Measurements from ENCODE around the gene FAM193B. TPM values are rescaled to one million over a fixed set of nuclear protein-coding genes. Genes with fewer than 3 reads are reported as not detected.

Gene FAM193B
- total RNA-seq, 1 donor from 2014 or later, result 14.0 TPM

DNA sequence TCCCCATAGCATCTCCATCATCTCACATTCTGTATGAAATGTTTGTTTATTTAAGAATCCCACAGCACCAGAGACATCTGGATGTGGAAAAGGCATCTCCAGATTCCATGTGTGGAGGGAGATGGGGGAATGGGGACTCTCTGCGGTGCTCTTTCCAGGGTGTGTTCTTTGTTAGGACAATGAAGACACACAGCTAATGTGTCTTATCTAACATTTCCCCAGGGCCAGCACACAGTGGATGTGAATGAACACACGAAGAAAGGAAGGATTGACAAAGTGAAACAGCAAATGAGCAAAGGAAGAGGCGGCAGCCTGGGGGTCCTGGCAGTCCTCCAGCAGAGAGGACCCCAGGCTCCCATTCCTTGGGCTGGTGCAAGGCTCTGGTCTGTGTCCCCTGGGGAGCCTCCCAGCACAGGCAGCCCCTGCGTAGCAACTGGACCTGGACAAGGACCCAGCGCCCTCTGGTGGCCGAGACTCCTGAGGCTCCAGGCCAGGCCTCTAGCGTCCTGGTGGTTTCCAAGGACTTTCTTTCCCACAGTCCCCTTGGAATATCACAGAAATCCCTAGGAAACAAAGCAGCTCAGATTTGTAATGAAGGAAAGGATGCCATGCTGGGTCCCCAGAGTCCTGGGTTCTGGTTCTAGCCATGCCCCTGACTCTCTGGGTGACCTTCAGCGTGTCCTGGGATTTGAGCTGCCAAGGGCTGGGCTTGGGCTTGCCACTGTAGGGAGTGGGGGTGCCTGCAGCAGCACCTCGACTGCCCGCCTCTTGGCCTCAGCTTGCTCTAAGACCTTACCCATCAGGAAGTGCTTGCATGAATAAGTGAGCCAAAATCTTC lies 53.5 kb downstream of the FAM193B start:
- TF ChIP-seq, protein P1, sequence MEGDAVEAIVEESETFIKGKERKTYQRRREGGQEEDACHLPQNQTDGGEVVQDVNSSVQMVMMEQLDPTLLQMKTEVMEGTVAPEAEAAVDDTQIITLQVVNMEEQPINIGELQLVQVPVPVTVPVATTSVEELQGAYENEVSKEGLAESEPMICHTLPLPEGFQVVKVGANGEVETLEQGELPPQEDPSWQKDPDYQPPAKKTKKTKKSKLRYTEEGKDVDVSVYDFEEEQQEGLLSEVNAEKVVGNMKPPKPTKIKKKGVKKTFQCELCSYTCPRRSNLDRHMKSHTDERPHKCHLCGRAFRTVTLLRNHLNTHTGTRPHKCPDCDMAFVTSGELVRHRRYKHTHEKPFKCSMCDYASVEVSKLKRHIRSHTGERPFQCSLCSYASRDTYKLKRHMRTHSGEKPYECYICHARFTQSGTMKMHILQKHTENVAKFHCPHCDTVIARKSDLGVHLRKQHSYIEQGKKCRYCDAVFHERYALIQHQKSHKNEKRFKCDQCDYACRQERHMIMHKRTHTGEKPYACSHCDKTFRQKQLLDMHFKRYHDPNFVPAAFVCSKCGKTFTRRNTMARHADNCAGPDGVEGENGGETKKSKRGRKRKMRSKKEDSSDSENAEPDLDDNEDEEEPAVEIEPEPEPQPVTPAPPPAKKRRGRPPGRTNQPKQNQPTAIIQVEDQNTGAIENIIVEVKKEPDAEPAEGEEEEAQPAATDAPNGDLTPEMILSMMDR (IDR thresholded peaks at IDR 0.05; ENCODE audit: insufficient read depth, low read length, severe bottlenecking), result peak; percentile 96
- Histone ChIP-seq H3K27me3 (ENCODE audit: control insufficient read depth, insufficient read depth, low read length) (no peaks in the 10 kb centered on the region), H3K4me3 (ENCODE audit: low read depth, low read length) (no peak overlapping the region), H3K36me3 (ENCODE audit: control insufficient read depth, insufficient read depth, low read length) (no peaks in the 10 kb centered on the region)
- no peak for FAIRE-seq
- DNase-seq (ENCODE audit: low read depth), result peak; percentile 63

DNA sequence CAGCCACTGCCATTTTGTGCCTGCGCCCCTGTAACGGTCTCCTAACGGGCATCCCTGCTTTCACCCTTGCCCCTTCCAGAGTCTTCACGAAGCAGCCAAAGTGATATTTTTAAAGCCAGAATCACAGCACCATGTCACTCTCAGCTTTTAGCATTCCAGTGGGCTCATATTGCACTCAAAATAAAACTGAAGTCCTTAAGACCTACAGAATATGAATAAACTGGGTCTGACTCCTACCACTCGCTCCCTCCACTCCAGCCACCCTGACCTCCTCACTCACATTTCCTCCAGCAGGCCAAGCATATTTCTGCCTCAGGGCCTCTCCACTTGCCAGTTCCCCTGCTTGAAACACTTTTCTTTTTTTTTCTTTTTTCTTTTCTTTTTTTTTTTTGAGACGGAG lies 54.5 kb downstream of the FAM193B start:
- Histone ChIP-seq H3K4me3 (ENCODE audit: low read depth, low read length) (no peak overlapping the region), H3K27me3 (ENCODE audit: control insufficient read depth, insufficient read depth, low read length) (no peaks in the 10 kb centered on the region), H3K36me3 (ENCODE audit: control insufficient read depth, insufficient read depth, low read length) (peaks cover 3% of the 10 kb centered on the region)
- DNase-seq (ENCODE audit: low read depth) (no peak), FAIRE-seq (no peak)
- TF ChIP-seq, protein P1 (IDR thresholded peaks at IDR 0.05; ENCODE audit: insufficient read depth, low read length, severe bottlenecking), result no peak

DNA sequence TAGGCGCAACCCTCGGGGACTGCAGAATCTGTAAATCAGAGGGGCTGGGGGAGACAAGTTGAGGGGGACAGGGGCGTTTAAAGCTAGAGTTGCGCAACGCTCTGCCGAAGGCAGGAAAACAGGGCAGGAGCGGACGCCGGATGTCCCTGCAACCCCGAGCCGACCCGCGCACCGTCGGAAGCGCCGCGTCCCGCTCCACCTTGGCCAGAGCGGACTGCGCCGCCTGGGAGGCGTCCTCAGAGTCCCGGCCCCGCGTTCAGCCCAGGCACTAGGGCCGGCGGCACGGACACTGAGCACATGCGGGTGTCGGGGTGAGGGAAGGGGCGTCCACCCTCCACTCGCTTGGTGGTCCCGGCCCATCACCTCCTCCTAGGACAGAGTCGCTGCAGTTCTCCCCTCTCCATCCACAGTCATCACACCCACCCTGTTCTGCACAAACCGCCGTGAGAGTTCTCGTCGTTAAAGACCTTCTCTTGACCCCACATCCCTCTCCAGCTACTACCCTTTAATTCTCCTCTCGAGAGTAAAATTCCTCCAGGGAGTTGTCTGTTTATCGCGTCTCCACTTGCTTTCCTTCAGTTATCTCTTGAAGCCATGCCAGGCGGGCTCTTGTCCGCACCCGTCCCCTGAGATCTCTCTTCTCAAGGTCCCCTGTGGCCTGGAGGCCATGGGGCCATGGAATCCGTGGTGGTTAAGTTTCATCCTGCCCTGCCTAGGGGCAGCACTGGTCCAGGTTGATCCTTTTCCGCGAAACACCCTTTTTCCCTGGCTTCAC lies 56.2 kb downstream of the FAM193B start:
- TF ChIP-seq, protein P1 (IDR thresholded peaks at IDR 0.05; ENCODE audit: insufficient read depth, low read length, severe bottlenecking), result no peak
- no peak for FAIRE-seq
- H3K4me3 ChIP-seq (ENCODE audit: low read depth, low read length), result peak overlapping the region; percentile 79
- DNase-seq (ENCODE audit: low read depth), result no peak
- peaks cover 10% of the 10 kb centered on the region for H3K36me3 ChIP-seq (ENCODE audit: control insufficient read depth, insufficient read depth, low read length)
- no peaks in the 10 kb centered on the region for H3K27me3 ChIP-seq (ENCODE audit: control insufficient read depth, insufficient read depth, low read length)

DNA sequence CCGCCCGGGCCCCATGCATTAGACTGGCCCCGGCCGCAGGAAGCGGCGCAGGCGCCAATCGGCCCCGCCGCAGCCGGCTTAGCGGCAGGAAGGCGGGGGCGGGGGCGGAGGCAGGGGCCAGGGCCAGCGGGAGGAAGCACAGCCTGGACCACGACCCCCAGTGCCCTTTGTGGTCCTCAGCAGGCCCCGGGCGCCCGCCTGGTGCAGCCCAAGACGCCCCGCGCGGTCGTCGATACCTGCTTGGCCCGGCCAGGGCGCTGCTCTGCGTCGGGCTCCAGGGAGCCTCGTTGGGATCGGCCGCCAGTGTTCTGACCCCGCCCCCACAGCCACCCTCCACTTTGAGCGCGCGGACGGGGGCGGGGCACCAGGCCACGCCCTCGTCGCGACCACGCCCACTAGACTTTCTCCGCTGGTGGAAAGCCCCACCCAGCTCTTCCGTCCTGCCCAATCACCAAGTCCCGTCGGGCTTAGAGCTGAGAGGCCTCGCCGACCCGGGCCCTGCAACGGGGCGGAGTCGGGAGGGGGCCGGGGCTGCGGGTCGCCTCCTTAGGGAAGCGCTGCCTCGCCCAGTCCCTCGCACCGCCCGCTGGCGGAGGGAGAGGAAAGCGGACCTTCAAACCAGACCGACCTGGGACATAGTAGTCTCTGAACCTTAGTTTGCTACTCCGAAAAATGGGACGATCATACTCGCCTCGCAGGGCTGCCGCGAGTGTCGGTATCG lies 56.9 kb downstream of the FAM193B start, which contains the start of gene PDLIM7:
Gene PDLIM7, minus strand, starts transcription at position 313 of the 721 bp plus-strand sequence. CDS start 1,092 bp downstream, outside the sequence.
- TF ChIP-seq, protein P1 (IDR thresholded peaks at IDR 0.05; ENCODE audit: insufficient read depth, low read length, severe bottlenecking), result peak; percentile 1
- peak within 1 kb of the TSS; percentile 79 for H3K4me3 ChIP-seq (ENCODE audit: low read depth, low read length)
- H3K36me3 ChIP-seq (ENCODE audit: control insufficient read depth, insufficient read depth, low read length), result peaks cover 16% of the 10 kb centered on the region
- no peaks in the 10 kb centered on the region for H3K27me3 ChIP-seq (ENCODE audit: control insufficient read depth, insufficient read depth, low read length)
- peak; percentile 91 for DNase-seq (ENCODE audit: low read depth)
- FAIRE-seq, result no peak

DNA sequence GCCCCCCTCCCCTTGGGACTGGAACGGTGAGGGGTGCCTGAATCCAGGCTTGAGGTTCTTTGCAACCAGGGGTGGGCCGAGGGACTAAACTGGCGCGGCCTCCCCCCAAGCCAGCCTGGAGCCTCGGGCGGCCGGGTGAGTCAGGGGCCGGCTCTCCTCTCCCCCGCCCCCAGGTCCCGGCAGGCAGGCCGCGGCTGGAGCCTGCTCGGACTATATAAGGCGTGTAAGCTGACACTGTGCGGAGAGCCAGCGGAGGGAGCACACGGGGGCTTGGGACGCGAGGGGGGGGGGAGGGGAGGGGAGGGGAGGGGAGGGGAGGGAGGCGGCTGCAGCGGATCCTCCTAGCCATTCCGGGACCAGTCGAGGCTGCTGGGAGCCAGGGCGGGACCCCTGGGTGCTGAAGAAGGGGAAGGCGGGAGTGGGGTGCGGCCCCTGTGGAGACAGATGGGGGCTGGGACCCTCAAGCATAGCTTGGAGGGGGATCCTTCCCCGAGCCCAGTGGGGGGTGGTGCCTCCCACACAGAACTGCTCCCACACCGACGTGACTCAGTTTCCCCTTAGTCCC lies 57.6 kb downstream of the FAM193B start:
- H3K36me3 ChIP-seq (ENCODE audit: control insufficient read depth, insufficient read depth, low read length), result peaks cover 21% of the 10 kb centered on the region
- peak overlapping the region; percentile 79 for H3K4me3 ChIP-seq (ENCODE audit: low read depth, low read length)
- TF ChIP-seq, protein P1 (IDR thresholded peaks at IDR 0.05; ENCODE audit: insufficient read depth, low read length, severe bottlenecking), result no peak
- FAIRE-seq (no peak), DNase-seq (ENCODE audit: low read depth) (peak; percentile 69)
- H3K27me3 ChIP-seq (ENCODE audit: control insufficient read depth, insufficient read depth, low read length), result no peaks in the 10 kb centered on the region

Data from bronchial epithelial cell (primary cell).